HG03103 (cell line): Measurements from ENCODE around the gene MORN5.

Source experiments
- ATAC-seq: cut with Tn5 transposase; IDR thresholded peaks from one replicate; pipeline ENCODE4 v1.9.1; 2021; ENCODE audit warnings: low read depth; ENCODE audit not compliant: unreplicated experiment

Gene MORN5

DNA sequence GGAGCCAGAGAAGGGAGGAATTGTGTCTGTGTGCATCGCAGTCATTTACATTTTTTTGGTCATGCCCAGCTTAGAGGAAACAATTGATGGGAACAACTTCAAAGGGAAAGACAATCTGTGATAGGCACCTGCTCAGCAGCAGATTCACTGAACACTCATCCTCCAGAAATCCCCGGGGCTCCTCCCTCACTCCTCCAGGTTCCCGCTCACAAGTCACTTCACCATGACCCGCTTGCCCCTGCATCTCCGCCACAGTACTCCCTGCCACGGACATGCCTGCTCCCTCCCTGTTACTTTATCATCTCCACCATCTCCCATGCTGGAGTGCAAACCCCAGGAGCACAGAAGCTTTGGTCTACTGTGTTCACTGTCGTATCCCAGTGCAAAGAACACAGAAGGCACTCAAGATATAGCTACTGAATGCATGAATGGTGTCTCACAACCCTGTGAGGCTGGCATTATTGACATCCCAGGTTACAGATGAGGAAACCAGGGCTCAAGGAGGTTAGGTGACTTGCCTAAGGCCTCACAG lies 52.8 kb downstream of the MORN5 start:
- ATAC-seq: no peak

DNA sequence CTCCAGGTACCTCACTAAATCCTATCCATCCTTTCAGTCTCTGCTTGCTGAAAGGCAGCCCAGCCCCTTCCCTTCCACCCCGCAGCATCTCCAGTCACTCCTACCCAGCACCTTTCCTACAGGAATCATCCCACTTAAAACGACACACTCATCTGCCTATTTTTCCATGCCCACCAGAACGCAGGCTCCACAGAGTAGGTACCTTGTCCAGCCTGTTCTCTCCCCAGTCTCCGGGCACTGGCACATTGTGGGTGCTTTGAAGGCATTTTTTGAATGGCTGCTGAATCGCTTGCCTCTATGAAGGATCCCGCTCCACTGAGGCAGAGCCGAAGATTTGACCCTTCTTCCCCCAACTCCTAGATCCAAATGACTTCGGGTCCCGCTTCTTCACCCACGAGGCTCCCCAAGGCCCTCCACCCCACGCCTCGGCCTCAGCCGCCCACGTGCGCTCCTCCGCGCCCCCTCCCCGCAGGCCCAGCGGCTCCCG lies 53.4 kb downstream of the MORN5 start:
- ATAC-seq: no peak

DNA sequence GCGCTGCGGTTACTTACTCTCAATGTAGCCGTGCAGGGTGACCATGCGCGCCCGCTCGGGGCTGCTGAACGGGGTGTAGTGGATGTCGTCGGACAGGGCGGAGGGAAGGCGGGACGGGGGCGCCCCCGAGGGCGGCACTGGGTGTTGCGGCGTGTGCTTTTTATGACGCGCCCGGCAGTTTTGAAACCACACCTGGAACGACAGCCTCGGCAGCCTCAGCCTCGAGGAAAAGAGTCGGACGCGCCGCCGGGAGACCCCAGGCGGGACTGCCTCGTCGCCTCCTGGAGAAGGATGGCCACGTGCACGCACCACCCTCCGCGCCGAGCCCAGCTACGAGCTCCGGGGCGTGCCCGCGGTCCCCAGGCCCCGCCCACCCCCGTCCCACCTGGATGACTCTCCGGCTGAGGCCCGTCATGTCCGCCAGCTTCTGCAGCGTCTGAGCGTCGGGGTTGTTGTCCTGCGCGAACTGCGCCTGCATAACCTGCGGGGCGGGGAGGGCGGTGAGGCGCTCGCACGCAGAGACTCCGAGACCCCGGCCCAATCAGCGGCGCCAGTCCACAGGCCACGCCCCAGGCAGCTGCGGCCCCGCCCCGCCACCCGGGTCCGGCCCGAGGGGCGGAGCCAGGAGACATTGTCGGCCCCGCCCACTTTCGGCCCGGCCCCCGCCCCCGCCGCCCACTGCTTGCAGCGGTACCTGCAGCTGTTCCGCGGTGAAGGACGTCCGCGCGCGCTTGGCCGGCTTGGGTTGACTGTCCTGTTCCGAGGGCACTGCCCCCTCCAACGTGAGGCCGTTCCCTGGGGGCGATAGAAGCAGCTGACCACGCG lies 54.1 kb downstream of the MORN5 start:
- no peak for ATAC-seq

DNA sequence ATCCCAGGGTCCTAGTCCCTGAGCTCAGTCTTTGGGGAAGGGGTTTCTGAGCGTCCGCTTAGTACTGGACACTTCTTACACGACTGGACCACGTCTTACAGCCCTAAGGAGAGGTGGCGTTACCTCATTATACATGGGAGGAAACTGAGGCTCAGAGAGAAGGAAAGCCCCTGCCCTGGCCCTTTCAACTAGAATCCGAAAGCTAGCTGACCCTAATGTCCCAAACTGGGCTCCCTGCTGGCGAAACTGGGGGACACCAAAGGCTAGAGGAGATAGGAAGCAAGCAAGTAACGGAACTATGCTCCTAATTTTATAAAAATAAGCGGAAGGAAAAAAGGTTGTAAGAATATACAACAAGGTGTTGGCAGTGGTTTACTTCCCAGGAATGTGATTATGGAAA lies 54.8 kb downstream of the MORN5 start:
- ATAC-seq: no peak

DNA sequence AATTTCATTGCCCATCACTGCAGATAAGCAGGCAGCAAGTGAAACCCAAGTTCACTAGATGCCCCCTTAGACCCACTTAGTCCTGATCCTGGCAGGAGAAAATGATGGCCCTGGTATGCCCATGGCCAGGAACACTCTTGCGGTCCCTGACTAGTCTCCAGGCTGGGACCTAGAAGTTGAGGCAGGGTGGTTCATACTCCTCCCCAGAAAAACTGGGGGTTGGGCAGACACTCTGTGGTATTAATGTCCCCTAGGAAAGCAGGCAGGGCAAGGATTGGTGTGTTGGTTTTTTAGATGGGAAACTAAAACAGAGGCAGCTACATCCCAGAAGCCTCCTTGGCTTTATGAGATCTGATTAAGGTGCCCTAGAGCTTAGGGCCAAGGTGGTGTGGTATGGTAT lies 56.0 kb downstream of the MORN5 start:
- ATAC-seq: no peak

DNA sequence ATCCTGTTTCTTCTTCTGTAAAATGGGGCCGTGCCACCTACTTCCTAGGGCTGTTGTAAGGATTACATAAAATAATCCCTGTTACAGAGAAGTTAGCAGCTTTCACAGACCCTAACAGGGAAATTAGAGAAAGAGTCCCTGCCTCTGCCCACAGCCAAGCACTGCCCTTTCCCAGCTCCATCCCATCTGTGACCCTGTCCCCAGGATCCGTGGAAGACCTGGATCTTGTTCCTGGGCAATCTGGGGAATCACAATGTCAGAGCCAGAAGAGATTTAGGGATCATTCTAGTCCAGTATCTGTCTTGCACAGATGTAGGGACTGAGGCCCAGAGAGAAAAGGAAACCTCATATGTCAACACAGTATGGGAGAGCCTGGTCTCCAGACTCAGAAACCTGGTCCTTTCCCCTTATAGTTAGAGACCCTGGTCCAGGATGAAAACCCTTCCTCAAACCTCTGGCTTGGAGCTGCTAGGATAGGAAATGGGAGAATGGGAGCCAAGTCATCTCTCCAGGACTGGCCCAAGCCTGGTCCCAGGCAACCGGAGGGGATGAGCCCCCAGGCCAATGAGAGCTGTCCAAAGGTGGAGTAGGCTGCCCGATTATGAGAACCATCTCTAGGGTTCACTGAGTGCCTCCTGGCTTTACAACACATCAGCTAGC lies 56.6 kb downstream of the MORN5 start:
- ATAC-seq: no peak

DNA sequence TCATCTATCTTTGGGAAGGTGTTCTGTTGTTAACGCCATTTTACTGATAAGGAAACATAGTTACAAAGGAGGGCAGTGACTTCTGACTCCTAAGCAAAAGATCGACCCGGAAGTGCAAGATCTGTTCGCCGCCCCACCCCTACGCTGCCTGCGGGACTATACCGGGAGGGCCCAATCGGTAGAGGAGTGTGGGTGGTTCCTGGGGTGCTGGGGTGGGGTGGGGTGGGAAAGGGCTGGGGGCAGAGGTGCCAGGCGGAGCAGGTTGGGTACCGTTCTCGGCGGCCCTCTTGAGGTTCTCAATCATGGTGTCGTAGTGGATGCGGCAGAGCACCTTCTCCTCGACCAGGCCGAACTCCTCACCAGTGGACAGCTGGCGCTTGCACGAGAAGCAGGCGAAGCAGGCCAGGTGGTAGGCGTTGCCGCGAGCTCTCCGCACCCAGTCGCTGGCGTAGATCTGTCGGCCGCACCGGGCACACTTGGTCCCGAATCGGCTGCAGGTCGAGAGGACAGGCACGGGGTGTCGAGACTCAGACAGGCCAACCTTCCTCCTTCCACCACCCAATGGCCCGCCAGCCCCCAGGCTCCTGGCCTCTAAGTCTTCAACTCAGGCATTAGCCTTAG lies 57.2 kb downstream of the MORN5 start:
- ATAC-seq: no peak

DNA sequence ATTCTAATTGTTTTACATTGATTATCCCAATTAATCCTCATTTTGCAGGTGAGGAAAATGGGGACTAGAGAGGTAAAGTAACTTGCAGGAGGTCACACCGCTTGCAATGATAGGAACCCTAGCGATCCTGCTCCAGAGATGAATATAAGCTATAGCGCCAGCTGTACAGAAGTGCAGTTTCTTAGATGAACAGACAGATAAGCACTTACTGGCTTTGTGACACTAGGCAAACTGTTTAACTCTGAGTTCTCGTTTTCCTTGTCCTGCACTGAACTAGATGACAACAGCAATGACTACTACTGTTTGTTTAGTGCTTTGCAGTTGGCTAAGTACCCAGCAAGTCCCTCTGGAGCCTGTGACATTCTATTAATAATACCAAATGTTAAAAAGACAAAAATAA lies 57.9 kb downstream of the MORN5 start:
- ATAC-seq: no peak

DNA sequence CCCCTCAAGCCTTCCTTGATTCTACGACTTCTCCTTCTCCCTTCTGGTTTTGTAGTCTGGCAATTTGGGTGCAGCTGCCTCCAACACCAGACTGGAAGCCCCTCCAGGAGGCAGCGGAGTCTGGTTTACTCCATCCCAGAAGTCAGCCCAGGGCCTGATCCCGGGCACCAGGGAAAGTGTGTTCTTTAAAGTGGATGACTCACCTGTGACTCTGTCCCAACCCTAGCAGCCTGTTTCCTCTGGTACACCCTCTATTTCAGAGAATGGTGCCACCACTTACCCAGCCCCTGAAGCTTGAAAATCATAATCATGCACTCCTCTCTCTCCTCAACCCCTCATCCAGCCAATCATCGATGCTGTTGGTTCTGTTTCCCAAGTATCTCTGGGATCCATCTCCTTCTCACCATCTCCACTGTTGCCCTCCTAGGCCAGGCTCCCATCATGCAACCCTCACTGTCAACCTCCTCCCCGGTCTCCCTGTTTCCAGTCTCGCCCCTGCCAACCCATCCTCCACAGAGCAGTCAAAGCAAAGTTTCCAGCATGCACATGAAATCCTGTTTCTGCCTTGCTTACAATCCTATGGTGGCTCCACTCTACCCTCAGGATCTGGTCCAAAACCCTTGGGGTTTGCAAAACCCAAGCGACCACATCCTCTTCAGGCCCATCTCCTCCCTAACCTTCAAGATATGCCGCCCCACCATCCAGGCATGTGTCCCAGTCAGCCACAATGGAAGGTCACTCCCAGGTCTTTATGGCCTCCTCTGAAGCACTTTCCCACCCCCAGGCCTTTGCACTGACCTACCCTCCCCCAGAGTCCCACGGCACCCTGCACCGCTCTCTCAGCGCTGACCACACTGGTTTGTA lies 58.6 kb downstream of the MORN5 start:
- ATAC-seq: no peak

DNA sequence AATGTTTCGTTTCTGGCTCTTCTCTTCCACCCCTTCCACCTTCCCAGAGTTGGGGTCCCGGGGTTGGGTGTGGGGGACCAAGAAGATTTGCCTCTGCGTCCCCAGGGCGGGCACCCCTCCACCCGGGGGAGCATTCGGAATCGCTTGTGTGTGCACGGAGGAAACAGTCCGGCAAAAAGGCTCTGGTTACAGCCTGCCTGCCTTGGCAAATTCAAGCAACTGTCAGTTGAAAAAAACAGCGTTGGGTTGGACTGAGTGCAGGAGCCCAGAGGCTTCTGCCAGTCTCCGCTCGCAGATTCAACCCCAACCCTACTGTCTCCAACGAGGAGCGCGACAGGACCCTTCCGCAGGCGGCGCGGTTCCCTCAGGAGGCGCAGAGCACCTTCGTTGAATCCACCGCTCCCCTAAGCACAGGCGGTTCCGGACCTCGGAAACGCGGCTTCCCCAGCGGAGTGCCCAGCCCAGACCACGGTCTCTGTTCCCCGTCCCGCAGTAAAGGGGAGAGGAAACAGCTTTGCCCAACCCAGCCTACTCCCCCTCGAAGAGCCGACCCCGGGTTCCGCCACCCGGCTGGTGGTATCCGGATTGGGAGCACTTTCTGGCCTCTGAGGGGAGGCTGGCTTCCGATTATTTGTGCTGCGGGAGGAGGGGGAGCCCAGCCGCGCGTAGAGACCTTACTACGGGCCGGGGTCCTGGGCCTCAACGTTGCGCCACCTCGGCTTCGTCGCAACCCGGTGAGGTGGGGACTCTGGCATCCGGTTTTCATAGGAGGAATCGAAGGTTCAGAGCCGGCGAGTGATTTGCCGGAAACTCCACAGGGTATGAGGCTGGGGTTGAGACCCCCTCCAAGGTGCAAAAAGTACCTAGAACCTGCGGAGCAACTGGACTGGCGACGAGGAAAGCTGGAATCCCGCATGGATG lies 59.5 kb downstream of the MORN5 start:
- ATAC-seq: no peak

DNA sequence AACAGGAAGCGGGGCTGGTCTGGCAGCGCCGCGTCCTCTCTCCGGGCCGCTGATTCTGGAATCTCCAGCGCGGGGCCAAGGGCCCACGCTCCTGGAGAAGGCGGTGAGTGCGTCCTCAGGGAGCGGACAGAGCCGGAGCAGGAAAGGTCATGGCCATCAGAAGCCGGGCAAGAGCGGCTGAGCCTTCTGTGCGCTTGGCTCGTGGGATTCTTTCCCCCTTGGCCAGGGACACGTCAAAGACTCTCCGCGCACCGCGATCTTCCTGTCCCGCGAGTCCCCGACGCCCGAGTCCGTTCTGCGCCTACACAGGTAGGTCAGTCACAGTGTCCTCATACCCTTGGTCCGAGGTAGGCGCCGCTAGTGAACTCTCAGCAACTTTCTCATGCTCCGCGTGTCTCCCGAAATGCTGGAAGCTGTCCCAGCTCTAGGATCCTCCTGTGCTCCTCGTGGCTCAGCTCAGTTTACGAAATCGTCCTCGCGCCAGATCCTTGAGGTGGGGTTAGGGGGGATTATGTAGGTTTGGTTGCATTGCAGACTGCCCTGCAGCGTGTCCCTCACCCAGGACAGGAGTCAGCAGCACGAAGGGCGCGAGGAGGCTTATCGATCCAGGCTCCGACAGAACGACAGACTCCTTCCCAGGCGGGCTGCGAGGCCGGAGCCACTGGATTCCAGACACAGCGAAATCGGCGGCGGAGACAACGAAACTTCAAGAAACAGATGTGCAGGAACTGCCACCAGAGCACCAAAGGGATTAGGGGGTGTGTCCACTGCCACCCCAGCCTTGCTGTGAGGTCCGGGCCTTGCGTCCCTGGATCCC lies 60.4 kb downstream of the MORN5 start:
- no peak for ATAC-seq

DNA sequence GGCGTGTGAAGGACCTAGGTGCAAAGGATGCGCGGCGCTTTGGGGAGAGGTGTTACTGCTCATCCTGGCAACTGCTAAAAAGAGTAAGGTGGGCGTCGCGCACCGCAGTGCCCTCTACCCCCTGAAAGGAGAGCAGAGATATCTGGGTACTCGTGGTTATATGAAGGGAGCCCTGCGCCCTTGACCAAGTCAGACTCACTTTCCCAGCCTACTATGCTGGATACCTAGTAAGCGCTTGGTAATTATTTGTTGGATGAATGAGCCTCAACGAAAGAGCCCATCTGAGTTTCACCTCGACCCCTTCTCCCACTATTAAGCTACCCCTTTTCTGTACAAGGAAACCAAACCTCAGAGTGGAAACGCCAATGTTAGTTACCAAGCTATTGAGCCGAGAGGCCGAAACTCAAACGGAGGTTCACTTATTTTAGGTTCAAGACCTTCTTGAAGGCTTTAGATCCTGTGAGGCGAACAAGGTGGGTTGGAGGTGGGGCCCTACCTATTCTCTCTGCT lies 61.0 kb downstream of the MORN5 start:
- ATAC-seq: no peak

DNA sequence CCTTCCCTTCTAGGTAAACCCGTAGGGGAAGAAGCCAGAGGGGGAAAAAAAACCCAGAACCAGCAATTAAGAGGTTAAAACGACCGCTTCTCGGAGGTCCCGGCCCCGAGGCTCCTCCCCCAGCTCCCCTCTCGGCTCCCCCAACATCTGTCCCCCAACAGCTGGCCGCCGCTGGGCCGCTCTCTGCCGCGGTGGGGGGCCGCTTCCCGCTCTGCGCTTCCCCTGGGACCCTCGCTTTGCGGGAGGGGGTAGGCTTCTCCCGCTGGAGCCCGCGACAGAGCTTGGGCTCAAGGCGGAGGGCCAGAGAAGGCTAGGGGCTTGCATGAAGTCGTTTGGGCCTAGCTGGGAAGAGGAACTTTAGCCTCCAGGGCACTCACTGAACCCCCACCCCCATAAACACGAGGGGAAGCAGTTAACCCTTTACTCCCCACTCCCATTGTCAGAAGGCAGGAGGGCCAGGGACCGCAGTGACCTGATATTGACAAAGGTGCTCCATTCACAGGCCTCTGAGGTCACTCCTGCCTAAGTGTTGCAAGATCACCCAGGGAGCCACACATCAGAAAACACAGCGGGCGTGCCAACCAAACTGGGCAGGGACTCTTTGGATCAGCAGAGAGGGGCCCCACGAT lies 61.6 kb downstream of the MORN5 start:
- no peak for ATAC-seq

DNA sequence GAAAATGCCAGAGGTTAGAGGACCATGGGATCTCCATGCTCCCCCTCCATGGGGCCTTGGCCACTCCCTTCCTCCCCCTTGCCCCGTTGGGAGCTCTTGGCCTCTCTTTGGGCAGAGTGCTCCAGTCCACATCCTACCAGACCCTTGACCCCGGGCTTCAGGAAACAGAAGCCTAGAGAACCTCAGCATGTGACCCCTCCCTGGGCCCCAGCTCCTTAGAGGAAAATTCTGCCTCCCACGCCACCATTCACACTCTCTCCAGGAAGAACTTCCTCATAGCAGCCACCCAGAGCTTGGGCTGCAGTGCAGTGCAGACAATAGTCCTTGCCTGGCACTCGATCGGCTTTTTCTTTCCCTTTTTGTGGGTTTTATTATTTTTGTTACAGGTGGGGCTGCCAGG lies 63.1 kb downstream of the MORN5 start:
- ATAC-seq: no peak

DNA sequence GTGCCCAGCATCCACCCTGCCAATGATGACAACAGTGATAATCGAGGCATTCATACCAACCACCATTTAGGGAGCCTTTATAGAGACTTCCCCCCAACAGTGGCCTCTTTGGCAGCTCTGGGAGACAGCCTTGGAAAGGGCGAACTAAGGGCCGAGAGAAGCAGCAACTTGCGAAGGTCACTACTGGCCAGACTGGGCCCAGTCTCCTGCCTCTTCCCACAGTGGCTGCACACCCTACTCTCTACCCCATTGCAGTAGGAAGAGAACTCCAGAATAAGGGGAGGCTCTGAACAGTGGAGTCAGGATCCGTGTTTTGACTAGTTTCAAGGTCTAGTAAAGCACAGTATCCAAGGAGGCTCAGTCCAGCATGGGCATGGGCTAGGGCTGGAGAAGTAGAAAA lies 63.7 kb downstream of the MORN5 start:
- ATAC-seq: no peak

DNA sequence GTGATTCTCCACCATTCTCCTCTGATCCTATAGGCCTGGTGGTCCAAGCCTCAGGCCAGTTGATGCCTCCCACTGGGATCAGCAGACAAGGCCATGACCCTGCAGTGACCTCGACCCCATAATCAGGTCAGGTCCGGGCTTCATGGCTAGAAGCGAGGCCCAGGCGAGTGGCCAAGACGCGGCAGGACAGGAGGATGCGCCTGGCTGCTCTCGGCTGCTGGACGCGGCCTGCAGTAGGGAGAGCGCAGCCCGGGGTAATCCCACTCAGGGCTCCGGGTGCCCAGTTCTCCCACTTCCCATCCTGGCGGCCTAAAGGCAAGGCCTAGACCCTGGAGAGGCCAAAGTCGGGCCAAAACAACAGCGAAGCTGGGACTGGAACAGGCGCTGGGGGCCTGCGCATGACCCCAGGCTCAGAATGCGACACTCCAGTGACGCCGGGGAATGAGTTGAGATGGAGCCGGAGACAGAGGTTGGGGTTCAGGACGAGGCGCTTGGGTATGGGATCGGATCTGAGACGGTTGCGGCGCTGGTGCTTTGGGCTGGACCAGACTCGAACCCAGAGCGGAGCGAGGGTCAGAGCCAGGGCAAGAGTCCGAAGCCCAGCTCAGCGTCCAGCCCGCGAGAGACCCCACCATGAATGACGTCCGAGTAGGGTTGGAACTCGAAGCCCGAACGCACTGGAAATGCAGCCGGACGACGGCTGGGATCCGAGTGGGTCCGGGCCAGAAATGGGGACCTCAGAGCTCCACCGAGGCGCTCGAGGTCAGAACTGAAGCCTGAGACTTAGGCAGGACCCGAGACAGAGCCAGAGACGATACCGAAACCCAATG lies 65.8 kb downstream of the MORN5 start:
- ATAC-seq: no peak

DNA sequence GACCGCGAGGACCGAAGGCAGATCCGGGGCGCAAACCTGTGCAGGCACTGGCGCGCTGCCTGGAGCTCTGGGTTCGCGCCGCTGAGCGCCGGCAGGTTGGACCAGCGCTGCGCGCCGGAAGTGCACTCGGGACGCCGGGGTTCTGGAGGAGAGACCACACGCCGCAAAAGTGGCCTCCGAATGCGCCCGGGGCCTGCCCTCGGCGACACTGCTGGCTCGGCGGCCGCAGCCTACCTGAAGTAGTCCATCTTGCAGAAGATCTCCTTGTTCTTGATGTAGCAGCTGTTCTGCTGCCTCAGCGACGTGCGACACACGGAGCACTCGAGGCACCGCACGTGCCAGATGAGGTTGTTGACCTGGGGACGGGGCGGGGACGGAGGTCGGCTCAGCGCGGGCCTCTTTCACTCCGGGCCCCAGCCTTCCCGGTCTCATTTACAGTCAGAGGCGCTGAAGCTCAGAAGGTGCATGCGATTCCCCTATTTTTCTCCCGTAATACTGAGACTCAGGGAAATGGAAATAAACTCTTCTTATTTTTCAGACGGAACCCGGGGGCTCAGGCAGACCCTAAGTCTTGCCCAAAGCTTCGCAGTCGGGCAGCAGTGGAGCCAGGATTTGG lies 66.5 kb downstream of the MORN5 start:
- no peak for ATAC-seq
